Measurements from ENCODE around the gene GABPB2.

Gene GABPB2

DNA sequence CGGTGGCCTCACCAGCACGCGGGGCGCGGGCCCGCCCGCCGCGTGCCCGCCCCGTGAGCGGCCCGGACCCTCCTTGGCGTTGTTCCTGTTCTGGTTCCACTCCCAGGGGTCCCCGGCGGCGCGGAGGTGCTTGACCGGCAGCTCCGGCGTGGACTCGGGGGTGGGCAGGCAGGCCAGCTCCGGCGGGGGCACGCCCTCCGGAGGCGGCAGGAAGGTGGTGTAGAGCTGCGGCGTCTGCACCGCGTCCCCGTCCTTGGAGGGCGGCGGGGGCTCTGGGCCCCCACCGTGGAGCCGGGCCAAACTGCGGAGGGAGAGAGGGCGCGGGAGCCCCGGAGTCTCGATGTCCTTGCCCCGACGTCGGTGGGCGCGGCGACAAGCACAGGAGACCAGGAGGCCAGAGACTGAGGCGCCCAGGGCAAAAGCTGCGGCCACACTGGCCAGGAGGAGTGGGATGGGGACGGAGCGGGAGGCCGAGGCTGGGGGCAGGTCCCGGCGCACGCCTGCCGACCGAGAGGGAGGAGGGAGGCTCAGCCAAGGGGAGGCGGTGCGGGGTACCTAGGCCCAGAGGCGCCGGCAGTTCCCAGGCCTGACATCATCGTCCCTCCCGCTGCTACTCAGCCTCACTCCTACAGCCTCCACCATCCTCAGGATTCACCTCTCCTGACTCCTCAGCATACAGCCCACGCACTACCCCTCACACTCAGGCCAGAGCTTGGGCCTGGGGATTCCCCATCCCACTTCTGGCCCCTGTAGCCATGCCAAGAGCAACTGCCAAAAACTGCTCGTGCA lies 62.7 kb downstream of the GABPB2 start:
- DNase-seq (ENCODE audit: low read depth in 2 of 2): no peak

- DNase-seq (ENCODE audit: low read depth in 2 of 2): no peak
Measured at GRCh38 chr1:151134396-151134795, 63.8 kb downstream of the GABPB2 start.

DNA sequence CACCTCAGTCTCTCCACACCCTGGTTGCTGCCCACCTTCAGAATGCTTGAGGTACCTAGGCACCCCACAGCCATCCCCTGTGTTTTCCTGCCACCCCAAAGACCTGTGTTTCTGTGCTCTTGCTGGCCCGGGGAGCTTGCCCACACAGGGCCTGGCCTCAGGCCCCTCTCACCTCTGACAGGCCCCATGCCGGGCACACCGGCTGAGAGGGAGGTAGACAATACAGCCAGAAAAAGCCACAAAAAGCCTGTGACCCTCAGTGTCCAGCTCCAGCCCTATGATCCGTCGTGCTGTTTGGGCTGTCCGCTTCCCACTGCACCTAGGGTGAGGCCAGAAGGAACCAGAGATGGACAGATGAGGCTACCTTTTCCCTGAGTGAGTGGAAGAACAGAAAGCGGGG lies 64.4 kb downstream of the GABPB2 start:
- no peak for DNase-seq (ENCODE audit: low read depth in 2 of 2)

DNA sequence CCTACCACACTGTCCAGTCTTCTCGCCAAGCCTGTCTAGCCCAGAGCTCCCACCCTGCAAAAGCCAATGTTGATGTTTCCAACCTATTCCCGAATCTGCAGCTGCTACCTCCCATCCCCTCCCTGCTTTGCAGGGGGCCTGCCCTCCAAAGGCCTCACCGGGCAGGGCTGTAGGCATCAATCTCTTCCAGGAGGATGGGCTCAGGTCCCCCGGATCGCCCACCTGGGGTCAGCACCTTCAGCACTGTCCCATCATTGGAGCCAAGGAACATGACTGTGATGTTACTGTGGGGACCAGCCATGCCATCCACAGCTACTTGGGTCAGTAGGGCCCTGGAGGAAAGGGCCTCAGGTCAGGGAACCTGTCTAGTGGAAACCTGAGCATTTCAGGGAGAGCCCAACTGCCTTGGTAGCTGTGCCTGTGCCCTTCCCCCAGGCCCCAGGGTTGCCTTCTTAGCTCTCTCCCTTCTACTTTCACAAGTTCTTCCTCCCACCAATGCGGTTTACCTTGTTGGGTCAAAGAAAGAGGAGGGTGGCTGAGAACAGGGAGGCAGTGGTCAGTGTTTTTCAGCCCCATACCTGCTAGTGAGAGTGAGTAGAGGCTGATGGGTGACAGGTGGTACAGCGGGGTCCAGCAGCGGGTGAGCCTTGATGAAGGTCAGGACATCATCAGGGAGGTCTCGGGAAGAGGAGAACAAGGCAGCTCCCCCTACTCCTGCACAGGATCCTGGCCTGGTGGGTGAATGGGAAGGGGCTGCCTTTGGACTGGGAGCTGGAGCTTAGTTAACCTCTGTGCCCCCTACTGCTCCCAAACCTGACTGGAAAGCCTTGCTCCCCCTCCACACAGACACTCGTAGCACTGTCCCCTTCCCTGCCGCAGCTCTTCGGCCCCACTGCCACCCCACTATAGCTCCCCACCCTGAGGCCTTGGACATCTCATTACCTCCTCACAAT lies 65.1 kb downstream of the GABPB2 start:
- no peak for DNase-seq (ENCODE audit: low read depth in 2 of 2)

GRCh38 chr1:151137789-151138188 lies 67.2 kb downstream of the GABPB2 start:
- DNase-seq (ENCODE audit: low read depth in 2 of 2): no peak

DNA sequence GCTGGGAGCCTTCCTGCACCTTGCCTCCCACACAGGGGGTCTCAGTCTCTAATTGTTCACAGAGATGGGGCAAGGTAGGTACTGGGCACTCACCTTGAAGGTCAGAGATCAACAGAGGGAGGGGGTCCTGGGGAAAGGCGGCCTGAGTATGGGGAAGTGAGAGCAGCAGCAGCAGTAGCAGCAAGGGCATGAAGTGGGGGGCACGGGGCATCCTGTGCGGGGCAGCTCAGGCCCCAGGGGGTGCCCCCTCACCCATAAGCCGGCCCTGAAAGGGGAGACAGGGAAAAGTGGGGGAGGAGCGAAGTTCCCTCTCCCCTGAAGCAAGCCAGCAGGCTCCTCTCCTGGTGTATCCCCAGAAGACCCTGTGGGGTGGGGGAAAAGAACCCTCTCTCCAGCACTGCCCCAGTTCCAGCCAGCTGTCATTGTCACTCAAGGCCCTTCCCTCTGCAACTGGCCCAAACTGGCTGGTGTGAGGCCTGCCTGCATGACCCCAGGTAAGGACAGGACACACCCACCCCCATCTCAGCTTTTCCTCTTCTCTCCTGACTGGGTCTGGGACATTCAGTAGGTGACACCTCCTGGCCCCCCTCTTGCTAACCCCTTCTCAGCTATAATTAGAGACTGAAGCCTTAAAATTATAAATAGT lies 72.0 kb downstream of the GABPB2 start:
- no peak for DNase-seq (ENCODE audit: low read depth in 2 of 2)

DNA sequence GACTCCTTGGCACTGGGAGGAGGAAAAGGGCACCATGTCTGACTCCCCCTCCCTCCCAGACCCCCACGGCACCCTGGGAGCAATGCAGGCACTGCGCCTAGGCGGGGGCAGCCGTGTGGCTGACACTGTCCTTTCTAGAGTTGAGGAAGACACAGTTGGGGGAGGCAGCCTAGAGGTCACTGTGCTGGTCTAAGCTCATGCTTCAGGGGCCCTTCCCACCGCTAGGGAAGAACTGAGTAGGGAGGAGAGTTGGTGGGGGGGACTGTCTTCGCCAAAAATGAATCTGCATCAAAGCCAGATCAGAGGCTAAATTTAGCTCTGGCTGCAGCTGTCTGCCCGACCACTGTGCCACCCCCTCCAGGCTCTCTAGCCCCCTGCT lies 72.5 kb downstream of the GABPB2 start:
- DNase-seq (ENCODE audit: low read depth in 2 of 2): no peak

GRCh38 chr1:151143986-151144385 lies 73.4 kb downstream of the GABPB2 start:
- no peak for DNase-seq (ENCODE audit: low read depth in 2 of 2)

DNA sequence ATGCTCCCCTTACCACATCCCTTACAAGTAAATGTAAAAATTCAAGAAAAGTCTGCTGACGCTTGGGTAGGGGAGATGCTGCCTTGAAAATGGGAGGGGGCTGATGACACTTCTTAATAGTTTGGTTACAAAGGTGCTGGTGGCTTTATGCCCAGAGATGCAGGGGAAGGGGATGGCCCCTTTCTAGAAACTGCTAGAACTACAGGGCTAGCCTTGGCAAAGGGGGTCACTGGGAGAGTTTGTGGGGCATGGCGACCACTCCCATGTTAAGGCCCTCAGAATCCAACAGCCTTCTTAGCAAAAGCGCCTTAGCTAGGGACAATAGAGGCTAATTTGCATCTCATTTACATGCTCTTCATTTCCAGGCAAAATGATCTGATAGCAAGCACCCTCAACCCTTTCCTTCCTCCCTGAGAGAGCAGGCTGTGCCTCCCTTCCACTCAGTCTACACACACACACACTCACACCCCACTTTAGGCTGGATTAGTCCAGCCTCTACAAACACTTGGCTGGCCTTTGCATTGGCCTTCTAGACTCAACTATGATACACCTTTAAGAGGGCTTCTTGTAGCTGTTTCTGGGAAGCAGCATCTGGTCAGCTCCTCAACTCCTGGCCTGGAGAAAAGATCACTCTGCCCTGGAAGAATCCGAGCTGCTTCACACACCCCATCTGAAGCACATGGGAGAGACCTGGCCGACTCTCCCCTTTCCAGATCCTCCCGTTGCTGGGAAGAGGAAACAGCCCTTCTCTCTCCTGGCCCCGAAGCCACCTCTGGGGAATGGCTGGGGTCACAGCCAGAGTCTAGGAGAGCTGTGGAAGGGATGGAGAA lies 74.1 kb downstream of the GABPB2 start:
- DNase-seq (ENCODE audit: low read depth in 2 of 2): no peak

- DNase-seq (ENCODE audit: low read depth in 2 of 2): no peak
Measured at GRCh38 chr1:151145304-151146071, 74.9 kb downstream of the GABPB2 start.

- no peak for DNase-seq (ENCODE audit: low read depth in 2 of 2)
Measured at GRCh38 chr1:151146072-151146411, 75.5 kb downstream of the GABPB2 start.

- peak; percentile 87 for DNase-seq (ENCODE audit: low read depth in 2 of 2)
Measured at GRCh38 chr1:151146412-151147131, 76.0 kb downstream of the GABPB2 start, which contains the start of gene SEMA6C. Gene SEMA6C, minus strand, starts transcription at chr1:151146631. Its CDS starts 4,010 bp downstream, at chr1:151142621.

- DNase-seq (ENCODE audit: low read depth in 2 of 2): no peak
Measured at GRCh38 chr1:151147132-151147503, 76.6 kb downstream of the GABPB2 start.

- DNase-seq (ENCODE audit: low read depth in 2 of 2): no peak
Measured at GRCh38 chr1:151147665-151148064, 77.1 kb downstream of the GABPB2 start.

GRCh38 chr1:151156515-151156819 lies 85.9 kb downstream of the GABPB2 start, which contains the start of gene TNFAIP8L2:
Gene TNFAIP8L2, plus strand, starts transcription at chr1:151156649. Its CDS starts 2,049 bp downstream, at chr1:151158698.
- peak; percentile 73 to 74 for DNase-seq (ENCODE audit: low read depth in 2 of 2)

- DNase-seq (ENCODE audit: low read depth in 2 of 2): peak; percentile 54 to 60
Measured at GRCh38 chr1:151157067-151157531, 86.5 kb downstream of the GABPB2 start.

GRCh38 chr1:151158326-151158725 lies 87.8 kb downstream of the GABPB2 start:
- peak in 1 of 2 donors; percentile 61 for DNase-seq (ENCODE audit: low read depth in 2 of 2)

DNA sequence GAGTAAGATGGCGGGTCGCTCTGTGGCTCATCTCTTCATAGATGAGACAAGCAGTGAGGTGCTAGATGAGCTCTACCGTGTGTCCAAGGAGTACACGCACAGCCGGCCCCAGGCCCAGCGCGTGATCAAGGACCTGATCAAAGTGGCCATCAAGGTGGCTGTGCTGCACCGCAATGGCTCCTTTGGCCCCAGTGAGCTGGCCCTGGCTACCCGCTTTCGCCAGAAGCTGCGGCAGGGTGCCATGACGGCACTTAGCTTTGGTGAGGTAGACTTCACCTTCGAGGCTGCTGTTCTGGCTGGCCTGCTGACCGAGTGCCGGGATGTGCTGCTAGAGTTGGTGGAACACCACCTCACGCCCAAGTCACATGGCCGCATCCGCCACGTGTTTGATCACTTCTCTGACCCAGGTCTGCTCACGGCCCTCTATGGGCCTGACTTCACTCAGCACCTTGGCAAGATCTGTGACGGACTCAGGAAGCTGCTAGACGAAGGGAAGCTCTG lies 88.2 kb downstream of the GABPB2 start:
- DNase-seq (ENCODE audit: low read depth in 2 of 2): no peak

DNA sequence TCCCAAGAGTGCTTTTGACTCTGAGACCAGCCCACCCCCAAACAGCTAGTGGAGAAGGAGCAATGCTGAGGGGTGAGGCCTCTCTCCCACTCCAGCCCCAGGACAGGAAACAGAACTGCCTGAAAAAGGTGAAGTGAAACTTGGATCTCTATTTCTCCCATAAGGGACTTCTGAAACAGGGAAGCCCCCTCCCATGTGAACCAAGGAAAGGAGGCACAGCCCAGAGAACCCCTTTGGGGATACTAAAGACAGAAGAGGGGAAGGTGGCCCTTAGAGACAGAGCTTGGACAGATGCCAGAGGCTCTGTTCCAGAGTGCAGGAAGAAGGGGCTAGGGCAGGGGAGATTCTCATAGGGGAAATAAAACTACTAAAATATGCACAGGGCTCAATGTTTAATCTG lies 88.8 kb downstream of the GABPB2 start:
- no peak for DNase-seq (ENCODE audit: low read depth in 2 of 2)

Data from stimulated activated CD8-positive, alpha-beta memory T cell treated with anti-CD3 and anti-CD28 coated beads, Interleukin-15, amount 100 ng/mL, for 48 hours (primary cell).